Duodenal mucosa (tissue), 2 donors: ENCODE data around the gene APAF1.
A peak's percentile ranks its signal among the peaks of the same experiment; 100 is the strongest.

ENCODE experiments used
- H3K27ac ChIP-seq: one replicate; pipeline ENCODE4 v1.7.0; 2013; ENCODE audit warnings: low read depth, low read length
- H3K27me3 ChIP-seq, 2 donors: one replicate each; pipeline ENCODE4 v1.7.0; 2013; ENCODE audit warnings: low read length in 2 of 2, control low read depth in 1 of 2; ENCODE audit not compliant: insufficient read depth in 2 of 2, control insufficient read depth in 1 of 2
- H3K36me3 ChIP-seq, 2 donors: one replicate each; pipeline ENCODE4 v1.7.0; 2013; ENCODE audit warnings: low read length in 2 of 2, control low read depth in 1 of 2; ENCODE audit not compliant: insufficient read depth in 2 of 2, control insufficient read depth in 1 of 2
- H3K4me1 ChIP-seq, 2 donors: one replicate each; pipeline ENCODE4 v1.7.0; 2013; ENCODE audit warnings: low read length in 2 of 2, control low read depth in 1 of 2; ENCODE audit not compliant: insufficient read depth in 2 of 2, control insufficient read depth in 1 of 2
- H3K4me3 ChIP-seq, 2 donors: one replicate each; pipeline ENCODE4 v1.7.0; 2013; ENCODE audit warnings: low read length in 2 of 2, low read depth in 1 of 2
- H3K9ac ChIP-seq, 2 donors: one replicate each; pipeline ENCODE4 v1.7.0; 2013; ENCODE audit warnings: low read length in 2 of 2, low read depth in 1 of 2
- H3K9me3 ChIP-seq, 2 donors: one replicate each; pipeline ENCODE4 v1.7.0; 2013; ENCODE audit warnings: low read length in 2 of 2, control low read depth in 1 of 2; ENCODE audit not compliant: control insufficient read depth in 1 of 2

The APAF1 gene

DNA sequence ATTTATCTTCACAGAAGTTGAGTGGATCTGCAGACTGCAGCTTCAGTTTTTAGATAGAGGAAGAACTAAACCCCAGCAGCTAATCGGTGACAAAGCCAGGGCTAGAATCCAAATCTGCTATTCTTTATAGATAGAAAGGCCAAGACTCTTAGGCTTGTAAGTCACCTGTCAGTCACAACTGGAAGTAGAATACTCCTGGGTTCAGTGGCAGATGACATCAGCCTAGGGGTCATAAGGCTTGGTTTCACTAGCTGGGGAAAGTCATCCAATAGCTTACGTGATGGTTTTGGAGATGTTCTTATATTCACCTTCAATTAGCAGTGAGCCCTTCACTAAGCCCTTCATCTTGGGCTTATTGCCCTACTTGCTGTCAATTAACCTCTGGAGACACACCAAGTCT lies 93.4 kb downstream of the APAF1 start:
- Histone ChIP-seq H3K27me3 (peaks cover 5 to 6% of the 10 kb centered on the region in 2 donors), H3K4me1 (no peaks in the 10 kb centered on the region), H3K36me3 (peaks cover 0 to 3% of the 10 kb centered on the region in 2 donors), H3K27ac (no peak overlapping the region), H3K4me3 (no peak overlapping the region), H3K9me3 (no peaks in the 10 kb centered on the region), H3K9ac (no peak overlapping the region)

DNA sequence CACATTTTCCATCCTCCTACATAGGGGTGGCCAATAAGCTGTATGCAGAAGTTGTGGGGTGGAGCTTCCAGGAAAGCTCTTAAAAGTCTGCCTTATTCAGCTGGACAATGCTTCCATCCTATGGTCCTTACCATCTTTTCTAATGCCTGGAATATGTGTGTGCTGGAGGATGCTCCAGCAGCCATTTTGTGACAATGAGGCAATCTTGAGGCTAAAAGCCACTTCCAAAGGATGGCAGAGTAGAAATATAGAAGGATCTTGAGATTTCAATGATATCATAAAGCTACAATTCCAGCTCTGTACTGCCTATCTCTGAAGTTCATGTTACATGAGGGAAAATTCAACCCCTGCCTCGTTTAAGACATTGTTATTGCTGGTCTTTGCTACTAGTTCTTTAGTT lies 95.7 kb downstream of the APAF1 start:
- H3K36me3 ChIP-seq: peaks cover 0 to 3% of the 10 kb centered on the region in 2 donors
- H3K27ac ChIP-seq: no peak overlapping the region
- no peak overlapping the region for H3K4me3 ChIP-seq
- H3K9me3 ChIP-seq: no peaks in the 10 kb centered on the region
- H3K27me3 ChIP-seq: peaks cover 10 to 14% of the 10 kb centered on the region in 2 donors
- peaks cover 3 to 4% of the 10 kb centered on the region in 2 donors for H3K4me1 ChIP-seq
- no peak overlapping the region for H3K9ac ChIP-seq

DNA sequence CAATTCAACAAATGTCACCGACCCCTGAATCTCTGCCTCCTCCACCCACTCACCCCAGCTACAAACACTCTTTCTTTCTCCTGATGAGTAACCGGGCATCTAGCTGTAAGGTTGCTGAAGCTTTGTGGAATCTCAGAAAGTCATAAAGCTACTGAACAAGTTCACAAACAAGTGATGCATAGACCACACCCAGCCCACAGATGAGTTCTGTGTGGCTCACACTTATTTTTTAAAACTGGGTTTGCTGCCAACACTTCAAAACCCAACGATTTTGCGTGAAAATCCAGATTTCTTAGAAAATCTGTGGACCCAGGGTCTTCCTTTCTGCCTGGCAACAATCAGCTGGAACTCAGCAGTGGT lies 96.1 kb downstream of the APAF1 start:
- Histone ChIP-seq H3K9ac (no peak overlapping the region), H3K36me3 (peaks cover 0 to 3% of the 10 kb centered on the region in 2 donors), H3K27ac (no peak overlapping the region), H3K27me3 (peaks cover 14 to 18% of the 10 kb centered on the region in 2 donors), H3K4me3 (no peak overlapping the region), H3K9me3 (no peaks in the 10 kb centered on the region), H3K4me1 (peaks cover 7% of the 10 kb centered on the region in 2 donors)

DNA sequence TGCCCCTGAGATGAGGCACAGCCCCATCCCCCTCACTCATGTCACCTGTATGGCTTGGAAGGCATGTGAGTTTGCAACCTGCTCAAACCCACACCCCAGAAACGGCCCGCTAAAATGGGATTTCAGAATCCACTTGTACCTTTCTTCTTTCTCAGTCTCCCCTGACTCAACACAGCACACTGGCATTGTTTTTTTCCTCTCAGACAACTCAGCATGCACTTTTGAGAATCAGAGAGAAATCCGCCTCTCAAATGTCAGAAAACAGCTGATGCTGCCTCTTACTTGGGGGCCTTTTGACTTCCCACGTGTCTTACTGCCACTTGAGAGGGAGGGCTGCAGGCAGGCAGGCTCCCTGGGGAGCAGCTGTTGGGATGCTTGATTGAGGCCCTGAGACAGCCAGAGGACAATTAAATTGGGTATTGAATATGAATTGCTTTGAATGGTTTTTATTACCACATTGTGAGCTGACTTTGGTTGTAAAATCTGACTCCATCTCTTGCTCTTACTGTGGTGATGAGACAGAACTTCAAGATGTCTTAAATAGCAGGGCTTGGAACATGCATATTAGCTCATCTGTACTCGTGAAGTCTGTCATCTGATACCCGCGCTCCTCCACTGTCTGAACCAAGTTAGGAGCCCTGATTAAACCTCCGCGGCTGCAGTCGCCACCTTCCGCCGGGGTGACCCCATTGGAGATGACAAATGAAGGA lies 96.6 kb downstream of the APAF1 start:
- Histone ChIP-seq H3K4me1 (peaks cover 7 to 8% of the 10 kb centered on the region in 2 donors), H3K27ac (no peak overlapping the region)

DNA sequence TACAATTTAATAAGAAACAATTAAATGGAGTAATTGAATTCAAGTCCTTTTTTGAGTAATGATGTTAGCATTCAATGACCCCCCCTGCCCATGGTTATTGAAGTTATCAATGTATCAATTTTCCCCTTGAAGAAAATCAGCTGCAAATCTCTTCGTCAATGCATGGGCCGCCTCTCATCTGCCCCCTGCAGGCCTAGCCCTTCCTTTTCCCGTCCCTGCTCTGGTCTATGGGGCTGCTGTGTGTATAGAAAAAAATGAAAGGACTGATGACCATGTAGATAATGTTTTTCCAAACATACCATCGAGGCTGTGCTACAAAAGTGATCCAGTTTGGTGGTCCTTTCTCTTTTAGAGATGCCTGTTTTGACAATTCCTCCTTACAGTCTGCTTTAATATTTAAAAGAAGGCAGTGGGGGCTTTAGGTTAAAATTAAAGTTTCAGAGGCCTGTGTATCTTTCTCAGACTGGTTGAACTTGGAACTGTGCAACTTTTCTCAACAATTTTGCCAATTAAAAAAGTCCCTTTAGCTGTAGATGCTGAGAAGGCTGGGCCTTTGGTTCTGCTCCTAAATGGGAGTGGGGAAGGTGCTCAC lies 98.4 kb downstream of the APAF1 start:
- H3K4me3 ChIP-seq: no peak overlapping the region
- no peaks in the 10 kb centered on the region for H3K9me3 ChIP-seq
- H3K27me3 ChIP-seq: peaks cover 23 to 29% of the 10 kb centered on the region in 2 donors
- no peaks in the 10 kb centered on the region for H3K36me3 ChIP-seq
- H3K4me1 ChIP-seq: peaks cover 7 to 8% of the 10 kb centered on the region in 2 donors
- no peak overlapping the region for H3K27ac ChIP-seq
- no peak overlapping the region for H3K9ac ChIP-seq

More for the DNA sequence above, 96.6 kb downstream of the APAF1 start:
- H3K36me3 ChIP-seq: no peaks in the 10 kb centered on the region
- no peaks in the 10 kb centered on the region for H3K9me3 ChIP-seq
- H3K4me3 ChIP-seq: no peak overlapping the region
- peaks cover 20 to 24% of the 10 kb centered on the region in 2 donors for H3K27me3 ChIP-seq
- no peak overlapping the region for H3K9ac ChIP-seq

DNA sequence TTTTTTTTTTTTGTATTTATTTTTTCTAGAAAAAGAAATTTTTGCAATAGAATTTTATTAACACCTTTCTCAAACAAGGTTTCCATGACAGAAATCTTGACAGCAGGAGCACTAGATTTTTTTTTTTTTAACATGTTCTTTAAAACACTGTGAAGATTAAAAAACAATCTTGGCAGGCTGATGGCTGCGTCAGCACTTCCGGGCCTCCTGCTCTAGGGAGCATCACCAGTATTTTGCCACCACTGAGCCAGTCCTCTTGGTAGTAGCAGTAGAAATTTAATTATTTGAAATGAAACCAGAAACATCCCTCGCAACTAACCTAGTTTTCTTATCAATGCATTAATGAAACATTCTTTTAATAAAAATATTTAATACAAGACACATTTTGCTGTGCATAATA lies 99.6 kb downstream of the APAF1 start:
- no peak overlapping the region for H3K4me3 ChIP-seq
- H3K9me3 ChIP-seq: no peaks in the 10 kb centered on the region
- no peaks in the 10 kb centered on the region for H3K36me3 ChIP-seq
- H3K4me1 ChIP-seq: peaks cover 7 to 8% of the 10 kb centered on the region in 2 donors
- H3K27me3 ChIP-seq: peaks cover 23 to 29% of the 10 kb centered on the region in 2 donors
- H3K27ac ChIP-seq: no peak overlapping the region
- H3K9ac ChIP-seq: no peak overlapping the region

DNA sequence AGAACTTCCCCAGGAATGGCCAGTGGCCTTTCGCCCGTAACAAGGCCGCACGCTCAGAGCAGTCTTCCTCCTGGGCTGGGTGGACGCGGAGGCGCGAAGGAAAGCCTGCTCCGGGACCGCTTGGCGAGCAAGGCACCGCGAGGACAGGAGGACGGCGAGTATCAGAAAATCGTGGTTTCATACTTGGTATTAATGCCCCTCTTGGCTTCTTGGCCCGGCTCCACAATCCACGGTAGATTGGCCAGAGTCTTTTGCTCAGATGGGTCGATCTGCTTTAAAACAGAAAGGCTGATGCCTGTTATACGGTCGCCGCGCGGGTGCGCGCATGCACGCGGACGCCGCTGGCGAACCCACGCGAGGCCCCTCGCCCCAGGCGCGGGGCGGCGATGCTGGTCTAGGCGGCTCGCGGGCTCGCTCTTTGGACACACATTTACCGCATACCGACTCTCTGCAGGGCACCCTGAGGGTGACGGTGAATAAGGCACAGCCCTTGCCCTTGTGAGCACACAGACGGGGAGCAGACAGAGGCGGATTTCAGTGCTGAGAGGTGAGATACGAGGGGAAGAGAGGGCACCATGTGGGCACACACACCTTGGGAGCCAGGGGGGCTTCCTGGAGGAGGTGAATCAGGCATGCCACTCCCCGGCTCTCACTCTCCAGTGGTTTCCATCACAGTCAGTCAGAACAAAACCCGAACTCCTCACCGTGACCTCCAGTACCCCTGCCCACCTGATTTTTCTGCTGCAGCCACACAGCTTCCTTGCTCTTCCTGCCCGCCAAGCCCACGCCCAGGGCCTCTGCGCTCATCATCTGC lies 100.7 kb downstream of the APAF1 start:
- H3K4me1 ChIP-seq: peaks cover 7 to 8% of the 10 kb centered on the region in 2 donors
- no peak overlapping the region for H3K27ac ChIP-seq
- H3K27me3 ChIP-seq: peaks cover 23 to 29% of the 10 kb centered on the region in 2 donors
- no peaks in the 10 kb centered on the region for H3K9me3 ChIP-seq
- H3K36me3 ChIP-seq: no peaks in the 10 kb centered on the region
- peak overlapping the region; percentile 60 to 71 for H3K4me3 ChIP-seq
- H3K9ac ChIP-seq: no peak overlapping the region

DNA sequence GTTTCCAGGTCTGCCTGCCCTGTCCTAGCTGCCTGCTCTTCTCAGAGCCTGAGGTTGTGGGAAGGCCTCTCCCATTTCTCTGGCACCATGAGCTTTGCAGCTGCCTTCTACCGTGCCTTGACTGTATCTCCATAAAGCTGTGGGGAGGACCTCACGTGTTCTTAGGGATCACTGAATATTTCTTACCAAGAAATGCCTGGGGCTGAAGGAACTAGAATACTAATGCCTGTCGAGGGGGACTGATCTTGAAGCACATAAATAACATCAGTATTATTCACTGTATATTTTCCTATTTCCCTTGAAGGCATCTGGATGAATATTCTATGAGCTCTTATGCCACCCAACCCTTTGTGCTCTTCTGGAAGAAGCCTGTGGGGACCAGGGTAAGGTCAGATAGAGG lies 103.4 kb downstream of the APAF1 start:
- peaks cover 7 to 8% of the 10 kb centered on the region in 2 donors for H3K4me1 ChIP-seq

DNA sequence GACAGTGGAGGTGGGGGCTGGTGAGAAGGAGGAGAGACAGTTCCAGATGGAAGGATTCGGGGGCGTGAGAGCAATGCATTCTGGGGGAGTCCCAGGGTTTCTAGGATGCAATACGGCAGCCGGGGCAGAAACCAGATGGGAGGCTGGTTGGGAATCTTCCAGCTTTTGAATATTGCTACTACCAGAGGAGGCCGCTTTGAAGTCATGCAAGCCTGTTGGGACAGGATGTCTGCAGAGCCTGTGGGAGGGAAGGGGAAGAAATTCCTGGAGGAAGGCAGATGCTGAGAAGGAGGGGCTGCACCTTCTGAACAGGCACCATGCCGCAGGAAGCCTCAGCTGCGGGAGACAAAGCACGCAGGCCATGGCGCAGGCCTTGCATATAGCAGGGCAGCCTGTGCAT lies 105.4 kb downstream of the APAF1 start:
- peaks cover 5 to 6% of the 10 kb centered on the region in 2 donors for H3K4me1 ChIP-seq
- no peak overlapping the region for H3K27ac ChIP-seq
- no peaks in the 10 kb centered on the region for H3K9me3 ChIP-seq

More for the DNA sequence above, 103.4 kb downstream of the APAF1 start:
- Histone ChIP-seq H3K27ac (no peak overlapping the region), H3K4me3 (no peak overlapping the region), H3K9me3 (no peaks in the 10 kb centered on the region), H3K36me3 (no peaks in the 10 kb centered on the region), H3K9ac (no peak overlapping the region), H3K27me3 (peaks cover 18 to 23% of the 10 kb centered on the region in 2 donors)

DNA sequence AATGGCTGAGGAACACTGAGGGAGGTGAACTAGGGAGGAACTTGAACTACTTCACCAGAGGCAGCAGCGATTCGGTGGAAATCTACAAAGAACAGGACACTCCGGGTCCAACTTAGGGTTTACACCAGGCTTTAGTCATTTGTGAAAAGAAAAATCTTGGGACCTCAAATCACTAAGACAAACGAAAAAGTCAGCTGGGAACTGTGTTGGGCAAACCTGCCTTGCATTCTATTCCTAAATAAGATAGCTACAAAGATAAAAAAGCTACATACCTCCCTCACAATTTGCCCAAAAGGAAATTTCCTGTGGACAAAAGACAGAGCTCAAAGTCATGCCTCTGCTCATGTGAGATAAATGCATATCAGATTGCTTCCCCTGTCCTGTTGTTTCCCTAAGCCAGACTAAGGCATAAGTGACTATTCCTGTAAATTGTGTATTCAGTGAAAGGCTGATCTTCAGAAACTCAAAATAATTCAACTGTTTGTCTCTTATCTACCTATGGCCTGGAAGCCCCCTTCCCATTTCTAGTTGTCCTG lies 106.6 kb downstream of the APAF1 start:
- Histone ChIP-seq H3K27me3 (peaks cover 4 to 6% of the 10 kb centered on the region in 2 donors), H3K27ac (no peak overlapping the region), H3K4me3 (no peak overlapping the region)

More for the DNA sequence above, 105.4 kb downstream of the APAF1 start:
- H3K4me3 ChIP-seq: no peak overlapping the region
- no peak overlapping the region for H3K9ac ChIP-seq
- H3K27me3 ChIP-seq: peaks cover 16 to 17% of the 10 kb centered on the region in 2 donors
- no peaks in the 10 kb centered on the region for H3K36me3 ChIP-seq

More for the DNA sequence above, 106.6 kb downstream of the APAF1 start:
- no peak overlapping the region for H3K9ac ChIP-seq
- no peaks in the 10 kb centered on the region for H3K36me3 ChIP-seq
- no peaks in the 10 kb centered on the region for H3K4me1 ChIP-seq
- H3K9me3 ChIP-seq: no peaks in the 10 kb centered on the region
